Activated naive CD4-positive, alpha-beta T cell treated with anti-CD3 and anti-CD28 coated beads, Interleukin-2, amount 50 U/mL, for 16 hours (primary cell): ENCODE data around the gene CREB5.

Source experiments
- DNase-seq: peaks from one replicate; pipeline ENCODE4 v3.0.0-alpha.2; 2020

Gene CREB5

DNA sequence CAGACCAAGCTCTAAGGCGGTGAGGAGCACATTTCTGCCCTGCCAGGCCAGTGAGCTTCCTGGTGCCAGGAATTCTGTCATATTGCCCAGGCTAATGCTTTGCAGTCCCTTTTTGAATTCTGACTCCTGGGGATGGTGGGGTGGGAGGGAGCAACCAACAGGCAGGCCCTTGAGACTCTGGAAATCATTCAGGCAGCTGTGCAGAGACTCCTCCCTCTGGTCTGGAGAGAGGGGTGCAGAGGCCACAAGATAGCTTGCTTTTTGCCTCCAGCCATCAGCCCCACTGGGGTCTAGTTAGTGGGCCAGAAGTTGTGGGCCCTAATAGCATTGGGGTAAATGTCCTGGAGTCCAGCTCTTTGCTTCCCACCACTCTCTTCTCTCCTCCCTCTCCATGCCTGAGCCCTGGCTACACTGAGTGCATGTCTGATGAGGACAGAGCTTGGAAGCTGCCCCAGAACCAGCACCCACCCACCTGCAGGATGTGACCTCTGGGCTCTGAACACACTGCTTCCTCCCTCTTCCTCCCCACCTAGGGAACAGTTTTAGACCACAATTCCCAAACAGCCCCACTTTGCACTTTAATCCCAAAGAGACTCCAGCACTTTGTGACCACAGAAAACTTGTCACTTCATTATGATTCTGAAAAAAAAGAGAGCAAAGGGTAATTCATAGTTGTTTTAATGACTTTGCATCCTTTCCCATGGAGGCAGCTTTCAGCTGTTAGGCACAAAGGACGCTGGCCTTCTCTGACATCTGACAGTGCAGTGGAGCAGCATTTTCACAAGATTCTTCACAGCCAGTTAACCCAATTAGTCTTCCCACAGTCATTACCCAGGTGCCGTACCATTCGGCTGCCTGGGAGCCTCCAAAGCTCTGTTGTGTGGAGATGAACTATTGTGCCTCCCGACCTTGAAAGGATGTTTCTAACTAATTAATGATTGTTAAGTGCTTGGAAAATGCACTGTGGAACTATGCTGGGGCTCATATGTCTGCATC is 283.3 kb downstream of the CREB5 start:
- no peak for DNase-seq

DNA sequence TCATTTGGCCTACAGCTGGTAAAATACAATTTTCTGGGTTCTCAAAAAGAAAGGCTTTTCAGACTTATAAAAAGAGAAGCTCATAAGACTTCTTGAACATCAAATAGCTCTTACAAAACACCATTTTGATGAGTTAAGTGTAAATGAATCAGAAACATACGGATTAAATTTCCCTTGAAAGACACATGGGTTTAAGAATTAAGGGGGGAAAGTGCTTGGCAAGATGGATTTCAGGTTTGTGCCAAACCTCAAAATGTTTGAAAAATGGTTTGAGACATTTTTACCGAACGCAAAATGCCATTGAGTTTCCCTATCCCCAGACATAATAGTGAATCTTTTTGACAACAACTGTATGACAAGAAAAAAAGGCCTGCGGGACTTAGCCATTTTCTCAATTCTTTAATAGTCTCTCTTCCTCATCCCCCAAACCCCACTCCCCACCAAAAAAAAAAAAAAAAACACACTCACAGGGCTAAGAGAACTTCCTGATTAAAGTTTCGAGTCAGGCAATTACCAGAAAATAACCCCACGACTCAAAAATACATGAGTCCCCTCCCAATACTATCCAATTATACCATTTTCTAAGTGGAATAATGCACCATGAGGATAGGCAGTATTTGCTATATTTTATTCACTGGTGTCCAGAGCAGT is 285.7 kb downstream of the CREB5 start:
- DNase-seq, result no peak

DNA sequence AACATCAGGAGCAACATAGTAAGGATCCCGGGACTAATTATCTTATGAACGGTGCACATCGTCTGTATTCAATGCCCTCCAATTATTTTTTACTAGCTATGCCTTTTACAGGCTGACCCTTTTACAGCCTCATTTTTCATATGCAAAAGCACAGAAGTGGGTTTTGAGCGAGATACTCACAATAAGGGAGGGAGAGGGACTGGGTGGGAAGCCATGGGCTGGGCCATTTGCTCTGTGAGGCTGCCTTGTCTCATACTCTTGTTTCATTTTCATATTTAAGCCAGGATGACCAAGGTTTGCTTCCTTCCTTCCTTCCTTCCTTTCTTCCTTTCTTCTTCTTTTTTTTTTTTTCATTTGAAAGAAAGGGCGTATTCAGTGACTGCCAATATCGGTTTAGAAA is 286.5 kb downstream of the CREB5 start:
- no peak for DNase-seq

DNA sequence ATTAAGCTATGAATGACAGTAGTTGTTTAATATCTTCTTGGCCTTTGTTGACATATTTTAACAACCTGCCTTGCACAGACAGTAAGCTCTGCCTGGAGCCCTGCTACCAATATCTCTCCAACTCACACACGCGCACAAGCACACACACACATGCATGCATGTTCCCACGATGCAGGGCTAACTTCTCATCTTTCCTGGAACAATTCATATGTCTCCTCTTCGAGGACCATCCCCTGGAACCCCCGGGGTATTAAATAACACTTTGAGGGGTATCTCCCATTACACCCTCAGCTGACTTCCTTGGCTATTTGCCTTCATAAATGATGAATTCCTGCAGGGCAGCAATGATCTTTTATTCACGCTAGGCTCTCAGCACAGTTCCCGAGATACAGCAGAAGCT is 287.8 kb downstream of the CREB5 start:
- no peak for DNase-seq

DNA sequence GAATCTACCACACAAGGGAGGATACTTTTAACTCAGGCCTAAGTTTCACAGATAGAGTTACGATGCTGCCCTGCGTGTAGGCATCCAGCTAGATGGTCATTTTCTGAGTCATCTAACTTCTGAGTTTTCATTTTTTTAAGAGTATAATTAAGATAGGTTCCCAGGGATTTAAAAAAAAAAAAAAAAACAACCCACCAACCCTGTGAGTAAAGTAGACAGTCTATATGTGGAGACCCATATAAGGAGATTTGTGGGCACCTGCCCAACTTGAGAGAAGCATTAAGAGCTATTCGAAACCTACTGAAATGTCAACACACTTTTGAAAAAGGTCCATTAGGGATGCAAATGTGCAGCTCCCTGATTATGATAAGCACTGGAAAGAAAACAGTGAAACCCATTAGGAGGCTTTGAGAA is 288.5 kb downstream of the CREB5 start:
- DNase-seq, result no peak

DNA sequence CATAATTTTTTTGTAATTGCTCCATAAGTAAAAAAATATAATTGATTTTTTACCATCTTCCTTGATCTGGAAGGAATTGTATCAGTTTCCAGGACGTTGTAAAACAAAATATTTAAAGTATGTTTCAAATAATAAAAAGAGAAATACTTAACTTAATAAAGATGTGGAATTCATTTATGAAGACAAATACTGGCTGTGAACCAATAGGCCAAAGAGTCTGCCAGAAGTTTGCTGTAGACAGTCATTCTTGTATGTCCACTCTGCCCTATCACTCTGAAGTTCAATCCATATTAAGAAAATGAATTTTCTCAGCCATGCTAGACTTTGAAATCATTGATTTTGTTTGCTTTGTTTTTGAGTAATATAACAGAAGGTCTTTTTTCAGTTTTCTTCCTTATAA is 289.4 kb downstream of the CREB5 start:
- DNase-seq, result no peak

DNA sequence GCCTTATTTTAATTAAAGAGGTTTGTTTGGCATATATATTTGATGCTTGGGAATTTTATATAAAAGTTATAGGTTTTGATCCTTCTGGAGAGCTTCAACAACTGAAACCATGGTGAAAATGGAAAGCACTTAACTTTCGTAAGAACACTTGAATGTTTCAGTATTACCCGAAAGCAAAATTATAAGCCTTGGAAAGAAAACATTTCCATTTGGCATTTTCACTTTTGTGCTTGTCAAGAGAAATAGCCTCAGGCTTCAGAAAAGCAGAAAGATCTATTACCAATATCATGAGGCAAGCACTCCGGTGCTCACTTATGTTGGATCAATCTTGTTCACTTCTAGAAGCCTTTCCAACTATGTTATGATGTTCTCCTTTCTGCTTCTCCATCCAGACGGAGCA is 289.9 kb downstream of the CREB5 start:
- DNase-seq, result no peak

DNA sequence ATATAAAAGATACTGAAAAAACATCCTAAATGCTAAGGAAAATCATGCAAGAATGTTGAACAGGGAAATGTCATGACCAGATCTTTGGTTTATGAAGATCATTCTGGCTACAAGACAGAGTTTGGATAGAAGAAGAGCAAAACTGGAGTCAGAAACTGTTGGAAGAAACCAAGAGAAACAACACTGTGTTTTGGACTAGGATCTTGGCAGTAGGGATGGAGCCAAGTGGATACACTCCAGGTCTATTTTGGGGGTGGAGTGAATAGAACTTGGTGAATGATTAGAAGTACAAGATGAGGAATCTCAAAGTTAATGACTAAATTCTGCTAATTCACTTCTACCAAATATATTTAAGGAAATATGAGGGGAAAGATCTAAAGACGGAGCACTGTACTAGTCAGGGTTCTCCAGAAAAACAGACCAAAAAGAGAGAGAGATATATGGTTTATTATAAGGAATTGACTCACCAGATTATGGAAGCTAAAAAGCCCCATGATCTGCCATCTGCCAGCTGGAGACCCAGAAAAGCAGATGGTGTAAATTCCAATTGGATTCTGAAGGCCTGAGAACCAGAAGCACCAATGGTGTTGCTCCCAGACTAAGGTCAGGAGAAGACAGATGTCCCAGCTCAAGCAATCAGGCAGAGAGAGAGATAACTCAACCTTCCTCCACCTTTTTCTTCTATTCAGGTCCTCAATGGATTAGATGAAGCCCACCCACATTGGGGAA is 290.9 kb downstream of the CREB5 start:
- no peak for DNase-seq

DNA sequence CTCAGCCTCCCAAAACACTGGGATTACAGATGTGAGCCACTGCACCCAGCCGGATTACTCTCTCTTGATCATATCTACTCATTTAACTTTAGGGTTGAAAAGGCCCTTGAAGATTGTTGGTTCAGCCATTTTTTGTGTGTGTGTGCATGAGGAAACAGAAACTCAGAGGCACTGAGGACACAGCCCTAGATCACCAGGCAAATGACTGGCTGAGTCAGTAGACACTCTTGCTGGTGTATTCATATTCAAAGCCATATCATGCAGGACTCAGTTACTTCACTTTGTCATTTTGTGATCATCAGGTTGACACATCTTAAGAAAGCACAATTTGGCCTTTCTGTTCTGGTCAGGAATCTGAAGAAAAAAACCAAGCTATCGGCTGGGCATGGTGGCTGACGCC is 292.4 kb downstream of the CREB5 start:
- no peak for DNase-seq

DNA sequence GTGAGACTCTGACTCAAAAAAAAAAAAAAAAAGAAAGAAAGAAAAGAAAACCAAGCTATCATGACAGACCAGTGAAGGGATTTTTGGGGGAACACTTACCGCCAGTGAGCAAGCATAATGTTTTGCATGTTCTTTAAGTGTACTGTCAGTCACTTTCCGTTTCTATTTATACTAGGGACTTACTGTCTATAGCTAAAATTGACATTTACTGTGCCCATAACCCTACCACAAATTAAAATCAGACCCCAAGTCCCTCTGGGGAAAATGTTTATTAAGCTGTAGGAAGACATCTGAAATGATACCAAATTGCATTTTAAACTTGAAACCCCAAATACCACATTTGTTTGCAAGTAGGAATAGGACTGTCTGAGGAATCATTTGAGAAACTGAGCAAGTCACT is 293.0 kb downstream of the CREB5 start:
- DNase-seq, result no peak

DNA sequence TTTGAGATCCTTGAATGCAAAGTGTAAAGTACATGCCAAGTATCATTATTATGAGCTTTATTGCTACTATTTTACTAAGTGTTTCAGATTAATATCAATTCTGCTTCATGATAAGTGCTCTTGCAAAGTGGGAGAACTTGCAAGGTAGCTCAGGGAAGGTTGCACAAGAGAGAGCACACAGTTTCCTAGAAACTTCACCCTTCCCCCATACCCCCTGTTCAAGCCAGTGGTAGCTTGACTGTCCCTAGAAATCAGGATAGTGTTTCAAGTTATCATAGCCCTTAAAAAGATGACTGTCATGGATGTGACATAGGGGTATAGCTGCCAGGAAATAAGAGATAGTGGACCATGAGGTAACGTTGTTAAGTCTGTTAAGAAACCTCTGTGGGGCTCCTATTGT is 294.3 kb downstream of the CREB5 start:
- no peak for DNase-seq

DNA sequence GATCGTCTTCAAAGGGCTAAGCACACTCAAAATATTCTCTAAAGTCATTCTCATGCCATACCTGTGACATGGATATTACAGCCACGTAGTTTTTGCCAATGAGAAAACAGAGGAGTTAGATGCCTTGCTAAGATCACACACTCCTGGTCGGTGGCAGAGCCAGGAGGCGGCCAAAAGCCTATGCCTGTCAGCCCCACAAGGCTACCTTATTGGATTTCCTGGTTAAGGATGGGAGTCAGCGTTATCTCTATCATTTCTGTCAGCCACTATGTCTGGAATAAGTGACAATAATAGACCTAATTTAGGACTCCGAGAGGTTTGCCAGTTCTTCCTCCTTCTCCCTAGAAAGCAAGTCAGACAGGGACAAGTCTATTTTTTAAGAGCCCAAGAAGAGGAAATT is 295.0 kb downstream of the CREB5 start:
- no peak for DNase-seq

DNA sequence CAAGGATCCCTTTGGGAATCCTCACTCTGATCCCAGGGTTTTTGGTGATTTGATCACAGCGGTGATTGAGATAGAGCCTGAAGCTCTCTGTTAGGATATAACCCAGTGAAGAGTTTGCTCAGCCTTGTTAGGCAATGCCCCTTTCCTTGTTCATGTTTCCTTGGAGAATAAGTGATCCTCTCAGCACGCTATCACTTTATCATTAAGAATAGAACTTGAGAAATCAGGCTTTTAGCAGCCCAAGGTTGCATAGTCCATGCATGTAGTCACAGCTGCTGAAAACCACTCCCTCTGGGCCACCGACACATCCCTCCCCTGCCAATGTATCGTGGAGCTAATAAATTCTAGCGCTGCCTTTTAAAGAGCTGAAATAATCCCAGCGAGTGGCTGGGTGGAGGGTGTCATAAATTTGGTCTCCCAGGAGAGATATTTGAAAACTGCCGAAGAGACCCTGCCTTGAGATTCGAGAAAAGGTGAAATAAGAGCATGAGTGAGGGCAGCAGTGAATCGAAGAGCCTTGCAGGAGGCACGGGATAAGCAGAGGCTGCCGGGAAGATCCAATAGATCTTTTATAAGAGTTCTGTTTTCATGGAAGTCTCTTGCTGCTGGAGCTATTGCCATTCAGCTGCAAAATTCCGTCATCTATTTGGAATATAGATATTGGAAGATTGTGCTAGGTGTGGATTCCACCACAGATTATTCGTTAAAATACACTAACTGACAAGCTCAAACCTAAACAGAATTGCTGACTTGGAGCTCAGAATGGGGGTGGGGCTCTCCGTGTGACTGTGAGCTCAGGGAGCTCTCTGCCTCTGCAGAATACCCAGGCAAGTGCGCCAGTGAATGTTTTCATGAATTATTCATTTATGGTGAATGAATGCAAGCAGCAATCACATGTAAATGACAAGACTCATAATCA is 296.0 kb downstream of the CREB5 start:
- DNase-seq, result no peak

DNA sequence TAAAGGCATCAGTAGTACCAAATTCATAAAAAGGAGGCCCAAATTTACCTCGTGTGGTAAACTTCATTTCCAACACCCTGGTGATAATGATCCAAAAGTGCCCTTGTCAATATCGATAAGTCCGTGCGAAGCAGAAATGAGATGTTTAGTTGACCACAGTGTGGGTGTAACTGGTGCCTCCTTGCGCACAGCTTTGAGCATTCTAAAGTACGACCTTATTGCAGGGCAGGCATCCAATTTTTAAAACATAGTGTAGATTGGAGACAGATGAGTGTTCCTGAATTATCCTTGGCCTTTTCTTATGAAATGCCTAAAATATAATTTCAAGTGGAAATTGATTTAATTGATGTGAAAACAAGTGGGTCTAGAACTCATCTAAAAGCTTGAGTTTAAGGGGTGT is 297.4 kb downstream of the CREB5 start:
- DNase-seq, result no peak

DNA sequence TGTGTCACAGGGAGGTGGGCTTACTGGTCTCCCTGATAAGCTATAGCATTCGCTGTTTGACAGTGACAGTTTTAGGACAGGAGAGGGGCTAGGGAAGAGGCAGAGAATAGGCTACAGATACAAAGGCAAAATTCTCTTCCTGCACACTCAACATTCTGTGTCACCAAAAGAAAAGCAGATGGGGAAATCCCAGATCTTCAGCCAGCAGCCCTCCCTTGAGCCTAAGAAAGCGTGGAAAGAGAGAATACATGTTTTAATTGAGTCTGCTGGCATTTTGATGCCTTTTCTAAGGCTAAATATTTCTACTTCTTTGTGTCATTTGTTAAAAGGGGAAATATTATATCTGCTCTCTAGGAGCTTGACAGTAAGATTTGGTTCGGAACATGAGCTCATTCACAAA is 298.8 kb downstream of the CREB5 start:
- DNase-seq, result no peak

DNA sequence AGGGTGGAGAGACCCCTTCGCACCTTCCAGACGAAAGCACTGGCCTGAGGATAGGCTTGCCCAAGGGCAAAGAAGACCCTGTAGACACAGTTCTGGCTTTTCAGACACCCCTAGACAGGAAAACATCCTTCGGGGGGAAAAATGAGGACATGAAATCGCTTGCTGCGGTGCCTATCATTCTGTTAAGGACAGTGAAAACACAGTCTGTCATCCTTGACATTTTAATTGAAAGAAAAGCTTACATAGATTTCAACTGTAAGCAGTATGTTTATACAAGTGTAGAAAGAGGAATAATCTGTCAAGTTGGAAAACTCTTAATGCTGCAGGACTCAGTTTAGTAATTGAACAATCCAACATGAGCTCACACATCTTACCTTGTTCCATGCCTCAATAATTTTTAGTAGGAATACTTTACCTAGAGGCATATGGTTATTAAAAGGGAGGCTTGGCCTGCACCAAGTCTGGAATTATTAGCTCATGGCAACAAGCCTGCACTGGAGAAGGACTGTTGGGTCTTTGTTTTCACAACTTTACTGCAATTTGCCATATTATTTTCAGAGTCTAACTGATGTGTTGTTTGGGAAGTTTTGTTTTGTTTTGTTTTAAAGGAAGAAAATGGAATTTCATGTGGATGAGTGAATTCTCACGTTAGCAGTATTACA is 302.3 kb downstream of the CREB5 start:
- DNase-seq, result no peak

DNA sequence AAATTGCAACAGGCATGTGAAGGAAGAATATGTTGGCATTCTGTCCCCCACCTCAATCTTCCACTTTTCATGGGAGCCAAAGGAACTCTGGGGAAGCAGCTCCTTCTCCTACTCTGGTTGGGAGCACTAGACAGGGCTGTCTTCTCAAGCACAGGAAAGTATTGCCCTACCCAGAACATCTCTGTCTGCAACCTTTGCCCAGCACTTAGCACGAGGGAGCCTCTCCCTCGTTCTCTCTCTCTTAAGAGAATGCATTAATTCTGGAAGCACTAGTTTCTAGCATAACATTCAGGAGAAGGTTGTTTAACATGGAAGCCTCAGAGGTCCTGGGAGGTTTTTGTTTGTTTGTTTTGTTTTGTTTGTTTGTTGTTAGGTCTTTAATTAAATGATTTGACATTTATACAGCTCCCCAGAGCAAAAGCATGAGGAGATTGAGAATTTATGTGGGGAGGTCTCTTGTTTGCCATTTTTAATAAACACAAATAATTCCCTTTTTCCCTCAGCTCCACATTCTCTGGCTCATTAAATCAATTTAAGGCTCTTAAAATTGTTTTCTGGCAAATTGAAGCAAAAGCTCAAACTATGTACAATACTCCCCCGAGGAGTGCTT is 305.2 kb downstream of the CREB5 start:
- no peak for DNase-seq

DNA sequence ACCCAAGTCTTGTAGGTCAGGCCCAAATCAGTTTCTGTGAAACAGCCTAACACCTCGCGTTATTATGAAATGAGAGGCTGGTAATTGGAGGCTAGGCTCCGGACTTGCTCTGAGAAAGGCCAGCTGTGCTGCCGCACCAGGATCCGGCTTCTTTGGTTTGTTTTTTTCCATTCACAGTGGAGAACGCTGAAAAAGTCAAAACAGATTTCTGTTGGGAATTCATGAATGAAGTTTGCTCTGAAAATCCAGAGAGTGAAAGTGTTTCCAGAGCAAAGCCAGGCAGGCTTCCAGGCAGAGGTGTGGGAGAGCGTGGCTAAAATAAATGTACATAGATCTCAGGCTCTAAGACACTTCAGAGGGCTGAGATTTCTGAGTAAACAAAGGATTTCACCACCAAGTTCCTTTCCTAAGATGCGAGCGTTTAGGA is 305.8 kb downstream of the CREB5 start:
- no peak for DNase-seq

DNA sequence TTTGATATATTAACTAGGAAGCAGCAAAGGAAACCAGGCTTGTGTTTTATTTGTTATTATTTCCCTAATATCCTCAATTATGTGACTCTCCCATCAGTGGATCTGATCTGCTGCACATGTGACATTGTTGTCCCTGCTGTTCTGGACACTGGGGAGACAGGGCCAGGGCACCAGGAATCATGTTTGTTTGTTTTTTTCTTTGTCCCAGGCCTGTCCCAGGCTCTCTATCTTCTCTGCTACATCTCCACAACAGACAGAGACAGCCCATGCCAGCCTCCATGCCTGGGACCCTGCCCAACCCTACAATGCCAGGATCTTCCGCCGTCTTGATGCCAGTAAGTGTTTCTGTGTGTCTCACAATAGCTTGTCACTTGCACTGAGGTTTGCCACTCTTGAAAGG is 306.2 kb downstream of the CREB5 start:
- no peak for DNase-seq

DNA sequence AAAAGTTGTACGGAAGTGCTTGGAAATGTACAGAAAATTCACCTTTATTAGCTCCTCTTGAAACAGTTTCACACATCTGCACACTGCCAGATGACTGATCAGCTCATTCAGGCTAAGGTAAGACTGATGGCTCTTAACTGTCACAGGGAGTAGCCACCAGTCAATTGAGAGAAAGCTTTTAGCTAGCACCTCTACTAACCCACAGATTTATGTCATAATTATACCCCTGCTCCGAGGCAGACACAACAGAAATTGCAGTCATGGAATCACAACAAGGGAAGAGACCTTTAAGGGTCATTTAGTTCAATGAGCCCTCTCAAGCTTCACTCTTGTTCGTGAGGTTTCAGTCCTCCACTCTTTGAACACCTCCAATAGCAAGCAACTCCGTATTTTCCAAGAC is 310.4 kb downstream of the CREB5 start:
- no peak for DNase-seq

DNA sequence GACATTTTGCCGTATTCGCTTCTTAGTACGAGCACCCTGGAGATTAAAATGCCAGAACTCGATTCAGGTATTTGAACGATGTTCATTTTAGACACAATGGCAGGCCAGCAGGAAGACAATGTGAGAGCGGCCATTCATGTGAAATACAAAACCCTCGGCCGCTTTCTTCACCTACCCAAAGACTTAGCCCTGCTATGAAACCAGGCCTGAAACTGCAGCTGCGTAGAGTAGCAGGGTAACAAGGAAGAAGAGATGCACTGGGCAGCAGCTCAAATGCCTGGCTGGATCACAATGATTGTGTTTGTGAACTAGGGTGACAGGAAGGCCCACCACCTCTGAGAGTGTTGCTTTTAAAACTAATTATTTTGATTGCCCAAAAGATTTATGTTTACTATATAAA is 311.0 kb downstream of the CREB5 start:
- DNase-seq, result no peak

DNA sequence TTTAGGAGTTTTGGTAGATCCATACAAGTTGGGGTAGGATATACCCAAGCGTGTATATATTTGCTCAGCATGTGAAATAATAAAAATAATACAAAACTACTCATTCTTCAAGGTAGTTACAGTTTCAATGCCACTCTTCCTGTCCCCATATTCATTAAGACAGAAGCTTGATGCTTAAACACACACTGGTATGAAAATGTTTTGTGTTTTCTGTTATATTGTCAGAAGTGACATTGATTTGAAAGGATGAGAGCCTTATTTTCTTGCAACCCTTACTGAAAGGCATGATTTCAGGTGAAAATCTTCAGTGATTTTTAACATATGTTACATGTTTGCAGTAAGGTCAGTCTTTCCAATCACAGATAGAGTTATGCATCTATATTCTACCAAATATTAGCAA is 312.2 kb downstream of the CREB5 start:
- DNase-seq, result no peak
